T-cell (primary cell): ENCODE data around the gene P2RY13. TPM values are rescaled to one million over a fixed set of nuclear protein-coding genes. Genes with fewer than 3 reads are reported as not detected.

Experiments used
- ATAC-seq, 4 experiments: fragments of 200-7000 bp in 3 of 4; fragments of 150-1000 bp in 1 of 4; cut with Tn5 transposase; replicated peaks in 1 of 4; 1 replicate in 3 of 4; 2 replicates in 1 of 4; pipeline ENCODE4 v1.10.0; 2021; ENCODE audit warnings: moderate library complexity in 3 of 4, mild to moderate bottlenecking in 2 of 4, moderate number of reproducible peaks in 1 of 4
- CTCF ChIA-PET, 2 donors: fragments of 300-600 bp; sonication (Branson Sonifier 250); formaldehyde crosslinking; loops; one replicate each; lab custom pipeline; 2022; ENCODE audit warnings: antibody characterized with exemption in 2 of 2; lab: Charles Lee
- POLR2A ChIA-PET, 2 donors: fragments of 300-600 bp; sonication (Branson Sonifier 250); formaldehyde crosslinking; loops; one replicate each; lab custom pipeline; 2022; ENCODE audit warnings: antibody characterized with exemption in 2 of 2; lab: Charles Lee
- DNase-seq, 35 experiments: peaks; one replicate each; pipeline versions ENCODE4 v3.0.0 to v3.0.0-alpha.2; 2013 to 2023
- H3K27ac ChIP-seq: one replicate; pipeline ENCODE4 v1.5.1; 2013; ENCODE audit warnings: low read length
- H3K27me3 ChIP-seq, 2 experiments: replicated peaks in 1 of 2; 1 replicate in 1 of 2; 2 replicates in 1 of 2; pipeline versions ENCODE4 v1.6.1 to v1.7.0; 2013; ENCODE audit warnings: low read length in 1 of 2, mixed read lengths in 1 of 2; ENCODE audit not compliant: control insufficient read depth in 2 of 2, insufficient read depth in 2 of 2; ENCODE audit errors: extremely low read depth in 1 of 2
- H3K36me3 ChIP-seq, 2 donors: 1 replicate in 1 of 2; 2 replicates in 1 of 2; pipeline versions ENCODE4 v1.6.1 to v1.7.0; 2013; ENCODE audit warnings: low read length in 1 of 2; ENCODE audit not compliant: control insufficient read depth in 2 of 2, insufficient read depth in 1 of 2; ENCODE audit errors: extremely low read depth in 1 of 2
- H3K4me1 ChIP-seq, 2 experiments: 1 replicate in 1 of 2; 2 replicates in 1 of 2; pipeline versions ENCODE4 v1.6.1 to v1.7.0; 2013; ENCODE audit warnings: low read length in 2 of 2, mixed read lengths in 1 of 2; ENCODE audit not compliant: insufficient read depth in 2 of 2, control insufficient read depth in 1 of 2; ENCODE audit errors: extremely low read depth in 1 of 2
- H3K4me3 ChIP-seq, 2 donors: 1 replicate in 1 of 2; 2 replicates in 1 of 2; pipeline versions ENCODE4 v1.5.1 to v1.7.0; 2013; ENCODE audit warnings: mild to moderate bottlenecking in 2 of 2, low read length in 1 of 2, moderate library complexity in 1 of 2; ENCODE audit not compliant: control insufficient read depth in 1 of 2; ENCODE audit errors: extremely low read depth in 1 of 2
- H3K9me3 ChIP-seq: 2 replicates; pipeline ENCODE4 v1.7.0; 2013
- H3K27ac Mint-ChIP-seq, 2 donors: one replicate each; pipeline ENCODE4 v1.8.0; 2020 to 2021; ENCODE audit warnings: mild to moderate bottlenecking in 2 of 2, mixed read lengths in 2 of 2
- H3K27me3 Mint-ChIP-seq, 2 donors: one replicate each; pipeline ENCODE4 v1.8.0; 2021 to 2022; ENCODE audit warnings: mixed read lengths in 2 of 2
- H3K36me3 Mint-ChIP-seq: one replicate; pipeline ENCODE4 v1.8.0; 2021; ENCODE audit warnings: mixed read lengths
- H3K4me1 Mint-ChIP-seq, 3 donors: one replicate each; pipeline ENCODE4 v1.8.0; 2020 to 2022; ENCODE audit warnings: mixed read lengths in 3 of 3, mild to moderate bottlenecking in 1 of 3
- H3K4me3 Mint-ChIP-seq, 3 donors: one replicate each; pipeline ENCODE4 v1.8.0; 2020 to 2022; ENCODE audit warnings: mild to moderate bottlenecking in 3 of 3, mixed read lengths in 3 of 3, moderate library complexity in 3 of 3
- H3K9me3 Mint-ChIP-seq, 3 donors: one replicate each; pipeline ENCODE4 v1.8.0; 2020 to 2022; ENCODE audit warnings: mixed read lengths in 3 of 3
- WGBS: methylation state at CpG from one replicate; pipeline ENCODE4 v1.1.5; 2013; ENCODE audit warnings: missing lambda C conversion rate; ENCODE audit not compliant: insufficient coverage; 5-methylcytosine and 5-hydroxymethylcytosine counted together
- total RNA-seq, 35 experiments: library from RNA in 6 of 35; stranded (reverse) in 6 of 35; fragments of 120-200 nt in 1 of 35; gene quantifications; one replicate each; pipeline versions ENCODE4 v1.2.1 to v1.2.4 and lab custom pipeline; 2013 to 2026

Gene P2RY13
- total RNA-seq, 5 donors from 2014 or later (not counting 1 experiment from before 2014, with no cell fraction given), result not detected

DNA sequence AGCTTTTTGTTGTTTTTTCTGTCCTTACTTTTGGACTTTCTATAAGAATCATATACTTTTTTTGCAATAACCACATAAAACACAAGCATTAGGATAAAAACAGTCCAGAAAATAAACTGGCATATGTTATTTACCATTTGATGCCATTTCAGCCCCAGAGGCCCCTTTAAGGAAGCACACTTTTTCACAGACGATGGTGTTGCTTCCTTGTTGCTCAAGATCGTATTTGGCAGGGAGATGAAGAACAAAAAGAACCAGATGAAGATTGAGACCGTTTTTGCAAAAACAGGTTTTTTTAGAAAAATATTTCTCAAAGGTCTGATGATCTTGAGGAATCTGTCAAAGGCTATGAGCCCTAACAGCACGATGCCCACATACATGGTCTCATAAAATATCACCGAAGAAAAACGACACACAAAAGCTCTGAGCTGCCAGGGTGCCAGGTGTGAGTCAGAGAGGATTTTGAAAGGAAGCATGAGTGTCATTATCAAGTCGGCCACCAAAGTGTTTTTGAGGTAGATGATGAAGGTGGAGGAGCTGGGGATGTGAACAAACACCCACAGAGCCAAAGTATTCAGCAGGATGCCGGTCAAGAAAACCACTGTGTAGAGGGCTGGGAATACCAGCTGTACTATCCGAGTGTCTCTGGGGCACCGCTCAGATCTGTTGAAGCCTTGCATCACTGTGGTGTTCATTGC lies 902 bp downstream of the P2RY13 start:
- Histone ChIP-seq H3K4me1 (no peaks in the 10 kb centered on the region), H3K27ac (no peak overlapping the region), H3K4me3 (no peak overlapping the region), H3K36me3 (no peaks in the 10 kb centered on the region), H3K9me3 (no peaks in the 10 kb centered on the region), H3K27me3 (no peaks in the 10 kb centered on the region)
- ChIA-PET CTCF (interaction anchor here in 1 of 2 donors (1.0 to 1.6 kb wide), 3 partner anchors 29 to 160 kb away, joined by 3 to 8 read pairs (median 3); no protein-coding TSS in a partner anchor), POLR2A (interaction anchor here in 1 of 2 donors (0.5 kb wide), 1 partner anchor 50 kb away, joined by 3 read pairs; the partner anchor contains the start of gene P2RY14)
- peaks cover 6 to 9% (median 8%) of the 10 kb centered on the region in 3 donors for H3K4me1 Mint-ChIP-seq
- DNase-seq (peak in 15 of 35 experiments; percentile 0 to 26 (median 8)), ATAC-seq (peak; percentile 63 to 82 (median 72))
- 17% methylated on average over 5 of the region's 10 CpGs for WGBS
- H3K27ac Mint-ChIP-seq, result peak overlapping the region in 1 of 2 donors; percentile 46
- no peaks in the 10 kb centered on the region for H3K36me3 Mint-ChIP-seq
- no peaks in the 10 kb centered on the region for H3K9me3 Mint-ChIP-seq
- peaks cover 11 to 18% of the 10 kb centered on the region in 2 donors for H3K27me3 Mint-ChIP-seq
- H3K4me3 Mint-ChIP-seq, result peak overlapping the region; percentile 42 to 67 (median 46)

- Histone ChIP-seq H3K27me3 (no peaks in the 10 kb centered on the region), H3K36me3 (no peaks in the 10 kb centered on the region), H3K4me3 (no peak overlapping the region), H3K27ac (no peak overlapping the region), H3K4me1 (no peaks in the 10 kb centered on the region), H3K9me3 (no peaks in the 10 kb centered on the region)
- Mint-ChIP-seq H3K9me3 (no peaks in the 10 kb centered on the region), H3K4me1 (peaks cover 6 to 9% (median 8%) of the 10 kb centered on the region in 3 donors), H3K27ac (no peak overlapping the region), H3K27me3 (peaks cover 11 to 18% of the 10 kb centered on the region in 2 donors), H3K36me3 (no peaks in the 10 kb centered on the region), H3K4me3 (no peak overlapping the region)
- no CpG with 5 or more reads among the region's 3 CpGs for WGBS
- CTCF ChIA-PET, result interaction anchor here (0.7 to 1.6 kb wide), 6 partner anchors 11 to 549 kb away, joined by 3 to 8 read pairs (median 4); no protein-coding TSS in a partner anchor
- POLR2A ChIA-PET, result no interaction called here
- no peak for ATAC-seq
- DNase-seq, result peak in 1 of 35 experiments; percentile 19
These were observed 1.7 kb downstream of the P2RY13 start for GRCh38 chr3:151327571-151328198.

- Histone ChIP-seq H3K9me3 (no peaks in the 10 kb centered on the region), H3K27ac (no peak overlapping the region), H3K4me1 (no peaks in the 10 kb centered on the region), H3K27me3 (no peaks in the 10 kb centered on the region), H3K4me3 (no peak overlapping the region), H3K36me3 (no peaks in the 10 kb centered on the region)
- CTCF ChIA-PET, result no interaction called here
- whole genome bisulfite sequencing, result no CpG with 5 or more reads among the region's 1 CpG
- Mint-ChIP-seq H3K27me3 (peaks cover 7 to 10% of the 10 kb centered on the region in 2 donors), H3K4me3 (no peak overlapping the region), H3K9me3 (no peaks in the 10 kb centered on the region), H3K27ac (no peak overlapping the region), H3K36me3 (no peaks in the 10 kb centered on the region), H3K4me1 (no peaks in the 10 kb centered on the region)
- DNase-seq, result no peak
- ATAC-seq, result no peak
- POLR2A ChIA-PET, result no interaction called here
These were observed 6.8 kb downstream of the P2RY13 start for GRCh38 chr3:151322511-151322910.

GRCh38 chr3:151321526-151321925 lies 7.8 kb downstream of the P2RY13 start:
- Mint-ChIP-seq H3K27ac (no peak overlapping the region), H3K27me3 (peaks cover 7 to 8% of the 10 kb centered on the region in 2 donors), H3K36me3 (no peaks in the 10 kb centered on the region), H3K9me3 (no peaks in the 10 kb centered on the region), H3K4me1 (peaks cover 0 to 3% (median 2%) of the 10 kb centered on the region in 3 donors), H3K4me3 (no peak overlapping the region)
- Histone ChIP-seq H3K27me3 (no peaks in the 10 kb centered on the region), H3K36me3 (no peaks in the 10 kb centered on the region), H3K27ac (no peak overlapping the region), H3K4me3 (no peak overlapping the region), H3K4me1 (no peaks in the 10 kb centered on the region), H3K9me3 (no peaks in the 10 kb centered on the region)
- WGBS, result no CpG with 5 or more reads among the region's 1 CpG
- no peak for ATAC-seq
- no peak for DNase-seq
- POLR2A ChIA-PET, result no interaction called here
- CTCF ChIA-PET, result interaction anchor here in 1 of 2 donors (0.7 kb wide), 1 partner anchor 146 kb away, joined by 3 read pairs; no protein-coding TSS in a partner anchor

DNA sequence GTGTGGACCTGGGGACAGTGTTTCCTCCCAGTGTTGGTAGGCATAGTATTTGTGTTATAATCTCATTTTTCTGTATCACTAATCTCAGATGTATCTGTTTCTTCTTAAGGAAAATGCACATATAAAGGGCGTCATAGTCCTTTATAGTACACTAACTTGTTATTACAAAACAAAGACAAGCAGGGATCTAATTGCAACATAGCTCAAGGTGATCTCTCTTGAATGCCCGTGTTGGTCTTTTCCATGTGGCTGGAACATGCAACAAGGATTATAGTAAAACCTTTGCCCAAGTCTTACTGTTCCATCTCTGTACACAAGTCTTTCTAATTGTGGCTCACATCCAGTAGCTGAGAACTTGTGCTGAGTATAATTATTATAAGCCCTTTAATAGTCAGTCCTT lies 9.2 kb downstream of the P2RY13 start:
- CTCF ChIA-PET, result interaction anchor here in 1 of 2 donors (0.5 kb wide), 1 partner anchor 17 kb away, joined by 4 read pairs; no protein-coding TSS in a partner anchor

GRCh38 chr3:151319628-151320027 lies 9.7 kb downstream of the P2RY13 start:
- Mint-ChIP-seq H3K27me3 (no peaks in the 10 kb centered on the region), H3K27ac (no peak overlapping the region)

More for the DNA sequence above, 9.2 kb downstream of the P2RY13 start:
- ATAC-seq (no peak), DNase-seq (no peak)
- no peak overlapping the region for H3K27ac ChIP-seq
- no peaks in the 10 kb centered on the region for H3K36me3 ChIP-seq
- WGBS, result 83% methylated on average over 1 of the region's 2 CpGs
- no peak overlapping the region for H3K4me3 Mint-ChIP-seq
- H3K9me3 ChIP-seq, result no peaks in the 10 kb centered on the region
- H3K27me3 ChIP-seq, result no peaks in the 10 kb centered on the region
- H3K4me1 ChIP-seq, result no peaks in the 10 kb centered on the region
- H3K27me3 Mint-ChIP-seq, result peaks cover 0 to 2% of the 10 kb centered on the region in 2 donors
- H3K27ac Mint-ChIP-seq, result no peak overlapping the region
- no peak overlapping the region for H3K4me3 ChIP-seq
- H3K4me1 Mint-ChIP-seq, result peaks cover 0 to 5% (median 4%) of the 10 kb centered on the region in 3 donors
- POLR2A ChIA-PET, result no interaction called here
- H3K36me3 Mint-ChIP-seq, result no peaks in the 10 kb centered on the region
- no peaks in the 10 kb centered on the region for H3K9me3 Mint-ChIP-seq

More at GRCh38 chr3:151319628-151320027, 9.7 kb downstream of the P2RY13 start:
- WGBS, result no CpG with 5 or more reads among the region's 4 CpGs
- Histone ChIP-seq H3K36me3 (no peaks in the 10 kb centered on the region), H3K4me1 (no peaks in the 10 kb centered on the region), H3K4me3 (no peak overlapping the region), H3K27me3 (no peaks in the 10 kb centered on the region), H3K27ac (no peak overlapping the region), H3K9me3 (no peaks in the 10 kb centered on the region)
- DNase-seq (no peak), ATAC-seq (no peak)
- no peaks in the 10 kb centered on the region for H3K9me3 Mint-ChIP-seq
- no peaks in the 10 kb centered on the region for H3K36me3 Mint-ChIP-seq
- ChIA-PET POLR2A (no interaction called here), CTCF (interaction anchor here in 1 of 2 donors (0.5 kb wide), 1 partner anchor 18 kb away, joined by 4 read pairs; no protein-coding TSS in a partner anchor)
- peaks cover 0 to 5% (median 4%) of the 10 kb centered on the region in 3 donors for H3K4me1 Mint-ChIP-seq
- no peak overlapping the region for H3K4me3 Mint-ChIP-seq
